Glutamatergic neuron (in vitro differentiated cells): ENCODE data around the gene CYP4B1. TPM values are rescaled to one million over a fixed set of nuclear protein-coding genes. Genes with fewer than 3 reads are reported as not detected.

Experiments
- DNase-seq: peaks from one replicate; pipeline ENCODE4 v3.0.0; 2022
- H3K27ac Mint-ChIP-seq: one replicate; pipeline ENCODE4 v1.8.0; 2020; ENCODE audit warnings: mild to moderate bottlenecking, mixed read lengths, inconsistent platforms; ENCODE audit not compliant: unreplicated experiment
- H3K27me3 Mint-ChIP-seq: one replicate; pipeline ENCODE4 v1.8.0; 2020; ENCODE audit warnings: mild to moderate bottlenecking, moderate library complexity, mixed read lengths, inconsistent platforms; ENCODE audit not compliant: unreplicated experiment
- H3K36me3 Mint-ChIP-seq: one replicate; pipeline ENCODE4 v1.8.0; 2020; ENCODE audit warnings: mild to moderate bottlenecking, mixed read lengths, inconsistent platforms; ENCODE audit not compliant: unreplicated experiment
- H3K4me1 Mint-ChIP-seq: one replicate; pipeline ENCODE4 v1.8.0; 2020; ENCODE audit warnings: mild to moderate bottlenecking, low read depth, mixed read lengths, inconsistent platforms; ENCODE audit not compliant: unreplicated experiment
- H3K4me3 Mint-ChIP-seq: one replicate; pipeline ENCODE4 v1.8.0; 2020; ENCODE audit warnings: mild to moderate bottlenecking, mixed read lengths, inconsistent platforms; ENCODE audit not compliant: unreplicated experiment
- H3K9me3 Mint-ChIP-seq: one replicate; pipeline ENCODE4 v1.8.0; 2020; ENCODE audit warnings: mild to moderate bottlenecking, moderate library complexity, mixed read lengths, inconsistent platforms; ENCODE audit not compliant: unreplicated experiment
- total RNA-seq: library from RNA; stranded (reverse); fragmentation: NEBNext Ultra II Directional; extraction: Animal tissue kit (Norgen Biotek cat#: 25700); gene quantifications from one replicate; pipeline ENCODE4 v1.2.1, GENCODE V29; 2021; ENCODE audit not compliant: unreplicated experiment
- TF ChIP-seq, protein P1 (sequence below): fragments of 200-600 bp; sonication (generic); IDR thresholded peaks from one replicate; pipeline ENCODE4 v1.5.0; 2021; ENCODE audit not compliant: partially characterized antibody, unreplicated experiment

Gene CYP4B1
- total RNA-seq, 1 donor from 2014 or later, result not detected

DNA sequence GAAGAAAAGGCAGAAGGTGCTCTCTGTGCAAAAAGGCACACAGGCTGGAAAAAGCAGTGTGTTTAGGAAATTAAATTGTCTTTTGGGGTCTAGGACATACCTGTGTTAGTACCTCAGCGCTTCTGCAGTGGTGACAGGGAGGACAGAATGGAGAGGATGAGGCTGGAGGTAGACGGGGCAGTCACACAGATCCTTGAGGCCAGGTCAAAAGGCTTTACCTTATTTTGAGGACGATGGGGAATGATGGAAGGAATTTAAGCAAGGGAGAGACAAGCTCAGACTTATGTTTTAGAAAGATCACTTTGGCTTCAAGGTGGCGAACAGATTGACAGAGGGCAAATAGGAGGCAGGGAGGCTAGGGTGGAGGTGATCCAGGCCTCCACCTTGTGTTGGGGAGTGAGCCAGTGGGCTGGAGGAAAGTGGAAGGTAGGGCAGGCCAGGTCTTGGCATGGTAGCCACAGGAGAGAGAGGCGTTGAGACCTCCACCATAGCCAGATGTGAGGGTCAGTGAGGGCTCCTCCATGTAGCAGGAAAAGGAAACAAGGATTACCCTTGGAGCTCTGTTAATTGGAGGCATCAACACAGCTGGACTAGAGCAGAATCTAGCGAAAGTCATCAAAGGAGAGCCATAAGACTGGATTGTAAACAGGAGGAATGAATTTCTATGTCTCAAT lies 4.2 kb downstream of the CYP4B1 start:
- H3K27ac Mint-ChIP-seq, result no peak overlapping the region
- H3K27me3 Mint-ChIP-seq, result peaks cover 5% of the 10 kb centered on the region
- H3K9me3 Mint-ChIP-seq, result no peaks in the 10 kb centered on the region
- DNase-seq, result no peak
- H3K36me3 Mint-ChIP-seq, result no peaks in the 10 kb centered on the region
- TF ChIP-seq, protein P1, sequence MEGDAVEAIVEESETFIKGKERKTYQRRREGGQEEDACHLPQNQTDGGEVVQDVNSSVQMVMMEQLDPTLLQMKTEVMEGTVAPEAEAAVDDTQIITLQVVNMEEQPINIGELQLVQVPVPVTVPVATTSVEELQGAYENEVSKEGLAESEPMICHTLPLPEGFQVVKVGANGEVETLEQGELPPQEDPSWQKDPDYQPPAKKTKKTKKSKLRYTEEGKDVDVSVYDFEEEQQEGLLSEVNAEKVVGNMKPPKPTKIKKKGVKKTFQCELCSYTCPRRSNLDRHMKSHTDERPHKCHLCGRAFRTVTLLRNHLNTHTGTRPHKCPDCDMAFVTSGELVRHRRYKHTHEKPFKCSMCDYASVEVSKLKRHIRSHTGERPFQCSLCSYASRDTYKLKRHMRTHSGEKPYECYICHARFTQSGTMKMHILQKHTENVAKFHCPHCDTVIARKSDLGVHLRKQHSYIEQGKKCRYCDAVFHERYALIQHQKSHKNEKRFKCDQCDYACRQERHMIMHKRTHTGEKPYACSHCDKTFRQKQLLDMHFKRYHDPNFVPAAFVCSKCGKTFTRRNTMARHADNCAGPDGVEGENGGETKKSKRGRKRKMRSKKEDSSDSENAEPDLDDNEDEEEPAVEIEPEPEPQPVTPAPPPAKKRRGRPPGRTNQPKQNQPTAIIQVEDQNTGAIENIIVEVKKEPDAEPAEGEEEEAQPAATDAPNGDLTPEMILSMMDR, result no peak
- H3K4me1 Mint-ChIP-seq, result no peaks in the 10 kb centered on the region
- H3K4me3 Mint-ChIP-seq, result no peak overlapping the region

DNA sequence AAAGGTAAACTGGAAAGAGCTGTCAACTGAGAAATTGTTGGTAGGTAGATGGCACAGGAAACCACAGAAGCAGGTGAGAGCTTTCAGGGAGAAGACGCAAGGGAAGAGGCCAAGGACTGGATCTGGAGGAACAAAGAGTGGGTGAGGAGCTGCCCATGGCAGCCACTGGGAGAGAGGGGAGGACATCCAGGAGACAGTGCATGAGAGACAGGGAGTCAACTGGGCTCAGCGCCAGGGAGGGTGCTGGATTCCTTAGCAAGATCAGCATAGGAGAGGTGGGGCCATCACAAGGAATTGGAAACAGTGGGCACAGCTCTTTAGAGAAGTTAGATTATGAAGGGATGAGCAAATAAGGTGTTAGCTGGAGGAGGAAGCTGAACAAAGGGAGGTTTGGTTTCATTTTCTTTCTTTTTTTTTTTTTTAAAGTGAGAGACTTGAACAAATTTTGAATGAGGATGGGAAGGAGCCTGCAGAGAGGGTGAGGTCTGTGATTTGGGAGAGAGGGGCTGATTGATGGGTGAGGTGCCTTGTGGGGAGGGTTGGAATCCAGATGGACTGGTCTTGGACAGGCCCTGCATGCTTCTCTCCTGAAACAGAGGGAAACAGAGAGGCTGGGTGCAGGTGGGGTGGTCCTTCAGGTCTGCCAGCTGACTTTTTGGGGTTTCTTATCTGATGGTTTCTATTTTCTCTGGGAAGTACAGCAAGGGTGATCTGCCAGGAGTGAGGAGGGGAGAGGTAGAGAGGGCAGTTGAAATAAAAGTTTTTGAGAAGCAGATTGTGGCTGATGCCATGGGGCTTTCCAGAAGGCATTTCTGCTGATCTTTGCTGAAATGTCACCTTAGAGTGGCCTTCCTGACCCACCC lies 5.4 kb downstream of the CYP4B1 start:
- TF ChIP-seq, protein P1, result no peak
- no peaks in the 10 kb centered on the region for H3K9me3 Mint-ChIP-seq
- no peak overlapping the region for H3K27ac Mint-ChIP-seq
- no peaks in the 10 kb centered on the region for H3K4me1 Mint-ChIP-seq
- no peak overlapping the region for H3K4me3 Mint-ChIP-seq
- DNase-seq, result no peak
- no peaks in the 10 kb centered on the region for H3K36me3 Mint-ChIP-seq
- H3K27me3 Mint-ChIP-seq, result peaks cover 5% of the 10 kb centered on the region

DNA sequence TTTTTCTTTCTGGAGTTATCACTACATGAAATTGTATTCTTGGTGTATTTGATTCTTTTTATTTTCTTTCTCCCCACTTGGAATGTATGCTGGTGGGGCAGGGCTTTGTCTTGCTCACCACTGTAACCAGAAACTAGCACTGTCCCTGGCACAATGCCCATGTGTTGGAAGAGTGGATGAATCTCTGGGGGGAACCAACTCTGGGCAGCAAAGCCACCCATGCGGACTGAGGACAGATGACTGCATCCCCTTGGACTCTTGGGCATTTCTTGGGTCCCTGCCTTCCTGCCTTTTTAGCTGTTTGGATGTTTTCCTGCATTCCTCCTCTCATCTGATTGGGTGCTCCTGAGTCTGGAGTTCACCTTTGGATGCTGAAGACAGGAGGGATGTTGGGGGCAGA lies 6.1 kb downstream of the CYP4B1 start:
- Mint-ChIP-seq H3K27ac (no peak overlapping the region), H3K27me3 (peaks cover 5% of the 10 kb centered on the region), H3K36me3 (no peaks in the 10 kb centered on the region), H3K4me1 (no peaks in the 10 kb centered on the region), H3K9me3 (no peaks in the 10 kb centered on the region), H3K4me3 (no peak overlapping the region)
- no peak for DNase-seq
- TF ChIP-seq, protein P1, result no peak

DNA sequence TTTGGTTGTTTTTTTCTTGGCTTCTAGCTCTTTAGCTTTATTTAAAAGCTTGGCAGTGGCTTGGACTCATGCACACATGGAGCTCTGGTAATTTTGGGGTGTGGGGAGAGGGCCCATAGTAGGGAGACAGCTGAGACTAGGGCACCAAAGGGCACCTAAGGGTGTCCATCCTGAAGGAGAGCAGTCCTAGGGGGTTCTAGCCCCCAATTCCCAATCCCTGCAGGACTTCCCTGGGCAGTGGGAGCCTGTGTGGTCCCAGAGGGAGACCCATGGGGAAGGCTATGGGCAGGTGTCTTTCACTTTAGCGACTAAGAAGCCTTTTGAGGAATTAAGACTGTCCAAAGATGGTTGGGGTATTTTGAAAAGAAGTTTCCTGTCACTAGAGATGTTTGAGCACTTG lies 6.9 kb downstream of the CYP4B1 start:
- TF ChIP-seq, protein P1, result no peak
- DNase-seq, result no peak
- no peaks in the 10 kb centered on the region for H3K4me1 Mint-ChIP-seq
- no peak overlapping the region for H3K4me3 Mint-ChIP-seq
- peaks cover 1% of the 10 kb centered on the region for H3K9me3 Mint-ChIP-seq
- no peaks in the 10 kb centered on the region for H3K36me3 Mint-ChIP-seq
- H3K27ac Mint-ChIP-seq, result no peak overlapping the region
- H3K27me3 Mint-ChIP-seq, result peaks cover 5% of the 10 kb centered on the region
